GDM1 (cell line): ENCODE data around the gene ZNF304.
"Not testable (repeated sequence)": the region's sequence is repeated elsewhere in the genome, so short reads cannot be mapped to it uniquely, and the experiment has no call there.

Experiments used
- DNase-seq: peaks from one replicate; lab custom pipeline; 2025; lab: John Stamatoyannopoulos, UW

Gene ZNF304

DNA sequence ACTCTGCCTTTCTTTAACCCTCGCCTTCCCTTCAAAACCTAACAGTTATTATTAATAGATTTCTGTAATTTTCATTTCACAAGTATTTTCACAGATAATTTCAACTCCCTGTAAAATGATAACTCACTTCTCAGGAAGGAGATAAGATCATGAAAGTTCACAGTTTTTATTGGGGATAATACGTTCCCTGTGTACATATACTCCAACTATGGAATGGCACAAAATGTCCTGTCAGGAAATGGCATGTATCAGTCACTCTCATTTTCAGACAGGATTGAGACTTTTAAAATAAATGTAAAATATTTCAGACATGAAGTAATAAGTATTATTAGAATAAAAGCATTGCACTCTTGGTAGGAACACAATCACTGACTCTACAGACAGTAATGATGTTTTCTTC lies 11.3 kb downstream of the ZNF304 start:
- DNase-seq = no peak

- peak; percentile 99 for DNase-seq
Measured at GRCh38 chr19:57362997-57363687, 12.1 kb downstream of the ZNF304 start, which contains the start of the genes TRAPPC2B and ZNF547. TSS of gene TRAPPC2B (plus strand) at chr19:57363551. CDS start at chr19:57364834, 1,283 bp downstream. TSS of gene ZNF547 (plus strand) at chr19:57363551. CDS start at chr19:57368556, 5,005 bp downstream.

DNA sequence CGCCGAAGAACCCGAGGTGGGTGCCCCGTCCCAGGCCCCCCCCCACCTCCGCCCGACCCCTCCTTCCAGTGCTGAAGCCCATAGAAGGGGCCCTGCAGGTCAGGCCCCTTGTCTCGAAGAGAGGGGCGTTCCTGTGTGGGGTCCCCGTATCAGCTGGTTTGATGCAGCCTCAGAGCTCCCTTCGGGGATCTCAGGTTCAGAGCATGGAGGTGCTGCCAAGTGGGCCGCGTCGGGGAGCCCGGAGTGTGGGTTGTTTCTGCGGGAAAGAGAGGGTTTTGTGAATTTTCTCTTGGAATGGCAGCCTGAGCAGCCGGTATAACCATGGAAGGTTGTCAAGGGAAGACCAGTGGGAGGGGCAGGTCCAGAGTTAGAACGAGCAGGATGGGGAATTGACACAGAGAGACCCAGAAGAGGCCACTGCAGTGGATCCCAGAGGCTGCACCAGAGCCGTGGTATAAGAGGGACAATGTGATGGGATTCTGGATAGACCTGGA lies 12.7 kb downstream of the ZNF304 start:
- DNase-seq = no peak

DNA sequence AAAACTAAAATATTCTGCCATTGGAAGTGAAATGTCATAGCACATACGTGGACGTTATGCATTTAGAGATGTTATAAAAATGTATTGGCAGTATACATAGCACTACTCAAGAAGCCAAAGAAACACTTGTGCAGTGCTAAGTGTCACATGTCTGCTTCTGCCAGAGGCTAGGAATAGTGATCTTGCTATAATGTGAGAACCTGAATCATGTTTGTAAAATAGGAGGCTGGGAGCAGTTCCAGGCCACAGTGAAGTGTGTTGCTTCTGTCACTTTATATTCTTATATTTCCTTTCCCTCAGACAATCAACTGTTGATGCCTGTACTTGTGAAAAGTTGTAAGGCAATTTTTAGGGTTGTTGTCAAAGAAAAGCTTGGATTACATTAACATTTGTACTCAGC lies 15.7 kb downstream of the ZNF304 start:
- no peak for DNase-seq

DNA sequence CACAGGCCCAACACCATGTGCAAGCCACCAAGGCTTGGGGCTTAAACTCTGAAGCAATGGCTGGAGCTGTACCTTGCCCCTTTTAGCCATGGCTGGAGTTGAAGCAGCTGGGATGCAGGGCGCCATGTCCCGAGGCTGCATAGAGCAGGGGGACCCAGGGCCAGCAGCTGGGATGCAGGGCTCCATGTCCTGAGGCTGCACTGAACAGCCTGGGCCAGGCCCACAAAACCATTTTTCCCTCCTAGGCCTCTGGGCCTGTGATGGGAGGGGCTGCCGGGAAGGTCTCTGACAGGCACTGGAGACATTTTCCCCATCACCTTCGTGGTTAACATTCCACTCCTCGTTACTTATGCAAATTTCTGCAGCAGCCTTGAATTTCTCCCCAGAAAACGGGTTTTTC lies 23.1 kb downstream of the ZNF304 start:
- no peak for DNase-seq

DNA sequence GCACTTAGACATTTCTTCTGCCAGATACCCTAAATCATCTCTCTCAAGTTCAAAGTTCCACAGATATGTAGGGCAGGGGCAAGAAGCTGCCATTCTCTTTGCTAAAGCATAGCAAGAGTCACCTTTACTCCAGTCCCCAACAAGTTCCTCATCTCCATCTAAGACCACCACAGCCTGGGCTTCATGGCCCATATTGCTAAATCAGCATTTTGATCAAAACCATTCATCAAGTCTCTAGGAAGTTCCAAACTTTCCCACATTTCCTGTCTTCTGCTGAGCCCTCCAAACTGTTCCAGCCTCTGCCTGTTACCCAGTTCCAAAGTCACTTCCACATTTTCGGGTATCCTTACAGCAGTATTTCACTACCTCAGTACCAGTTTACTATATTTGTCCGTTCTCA lies 23.6 kb downstream of the ZNF304 start:
- DNase-seq = not testable (repeated sequence)

- DNase-seq = no peak
Measured at GRCh38 chr19:57376151-57376550, 25.1 kb downstream of the ZNF304 start.

DNA sequence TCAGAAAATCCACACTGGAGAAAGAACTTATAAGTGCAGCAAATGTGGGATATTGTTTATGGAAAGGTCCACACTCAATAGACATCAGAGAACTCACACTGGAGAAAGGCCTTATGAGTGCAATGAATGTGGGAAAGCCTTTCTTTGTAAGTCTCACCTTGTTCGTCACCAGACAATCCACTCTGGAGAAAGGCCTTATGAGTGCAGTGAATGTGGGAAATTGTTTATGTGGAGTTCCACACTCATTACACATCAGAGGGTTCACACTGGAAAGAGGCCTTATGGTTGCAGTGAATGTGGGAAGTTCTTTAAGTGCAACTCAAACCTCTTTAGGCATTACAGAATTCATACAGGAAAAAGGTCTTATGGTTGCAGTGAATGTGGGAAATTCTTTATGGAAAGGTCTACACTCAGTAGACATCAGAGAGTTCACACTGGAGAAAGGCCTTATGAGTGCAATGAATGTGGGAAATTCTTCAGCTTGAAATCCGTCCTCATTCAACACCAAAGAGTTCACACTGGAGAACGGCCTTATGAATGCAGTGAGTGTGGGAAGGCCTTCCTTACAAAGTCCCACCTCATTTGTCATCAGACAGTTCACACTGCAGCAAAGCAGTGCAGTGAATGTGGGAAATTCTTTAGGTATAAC lies 26.6 kb downstream of the ZNF304 start:
- DNase-seq = no peak

DNA sequence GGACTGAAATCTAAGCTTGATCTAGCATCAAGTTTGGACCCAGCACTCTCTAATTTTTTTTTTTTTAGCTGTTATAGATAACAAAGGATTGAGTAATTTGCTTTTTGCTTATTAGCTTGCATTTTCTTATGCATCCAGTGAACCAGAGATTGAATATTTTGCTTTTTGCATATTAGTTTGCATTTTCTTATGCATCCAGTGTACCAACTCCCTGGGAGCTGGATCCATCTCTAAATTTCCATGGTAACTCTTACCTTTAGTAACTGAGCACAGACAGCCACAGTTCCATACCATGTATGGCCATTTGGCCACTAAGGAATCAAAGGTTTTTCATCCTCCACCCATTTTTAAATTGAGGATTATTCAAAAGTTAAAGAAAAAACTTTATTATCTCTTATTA lies 29.9 kb downstream of the ZNF304 start:
- no peak for DNase-seq

DNA sequence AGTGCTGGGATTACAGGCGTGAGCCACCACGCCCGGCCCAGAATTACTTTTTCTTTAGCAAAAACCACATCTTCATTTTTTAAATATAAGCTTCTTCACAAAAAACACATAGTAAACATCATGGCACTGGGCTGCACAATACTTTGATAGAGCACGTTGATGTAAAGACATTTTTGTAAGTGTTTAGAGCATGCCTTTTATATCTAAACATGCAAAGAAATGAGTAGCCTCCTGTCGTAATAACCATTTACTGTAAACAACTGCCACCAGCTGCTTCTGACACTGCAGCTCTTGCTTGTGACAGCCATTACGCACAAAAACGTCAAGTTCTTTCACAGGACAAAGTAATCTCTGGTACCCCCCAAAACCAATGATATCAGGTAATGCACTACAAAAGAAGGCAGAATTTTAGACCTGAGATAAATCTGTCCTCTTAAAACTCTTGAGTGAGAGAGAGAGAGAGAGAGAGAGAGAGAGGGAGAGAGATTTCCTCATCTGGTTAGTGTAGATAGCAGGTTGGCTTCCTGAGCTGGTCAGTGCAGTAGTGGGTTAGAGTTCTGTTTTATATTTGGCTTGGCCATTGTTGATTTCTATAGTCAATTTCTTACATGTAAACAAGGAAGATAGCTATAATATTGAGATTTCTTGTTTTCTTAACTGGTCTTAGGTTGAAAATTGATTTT lies 31.9 kb downstream of the ZNF304 start:
- DNase-seq = no peak

GRCh38 chr19:57389194-57389729 lies 38.2 kb downstream of the ZNF304 start:
- no peak for DNase-seq

DNA sequence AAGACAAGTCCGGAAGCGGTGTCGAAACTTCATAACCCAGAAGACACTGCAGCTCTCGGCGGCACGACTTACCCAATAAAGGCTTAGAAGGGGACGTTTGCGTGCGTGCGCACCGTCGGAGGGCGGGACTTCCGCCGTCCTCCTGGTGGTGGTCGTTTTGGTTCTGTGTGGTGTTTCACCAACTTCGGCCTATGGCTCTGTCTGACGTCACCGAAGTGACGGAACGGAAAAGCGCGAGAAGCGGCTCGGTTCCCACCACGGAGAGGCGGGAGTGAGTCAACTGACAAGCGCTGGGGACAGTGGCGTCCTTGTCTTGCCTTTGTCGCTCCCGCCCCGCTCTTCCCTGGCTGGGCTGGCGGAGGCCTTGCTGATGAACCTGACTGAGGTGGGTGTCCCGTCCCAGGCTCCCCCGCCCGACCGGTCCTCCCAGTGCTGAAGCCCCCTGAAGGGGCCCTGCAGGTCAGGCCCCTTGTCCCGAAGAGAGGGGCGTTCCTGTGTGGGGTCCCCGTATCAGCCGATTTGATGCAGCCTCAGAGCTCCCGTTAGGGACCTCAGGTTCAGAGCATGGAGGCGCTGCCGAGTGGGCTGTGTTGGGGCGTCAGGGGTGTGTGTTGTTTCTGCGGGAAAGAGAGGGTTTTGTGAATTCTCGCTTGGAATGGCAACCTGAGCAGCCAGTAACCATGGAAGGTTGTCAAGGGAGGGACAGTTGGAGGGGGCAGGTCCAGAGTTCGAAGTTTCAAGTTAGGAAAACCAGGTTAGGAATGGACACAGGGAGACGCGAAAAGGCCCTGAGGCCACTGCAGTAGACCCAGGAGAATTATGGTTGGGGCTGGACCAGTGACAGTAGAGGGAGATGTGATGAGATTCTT lies 38.9 kb downstream of the ZNF304 start, which contains the start of gene ZNF548:
TSS of gene ZNF548 (plus strand) at position 125 of the 869 bp plus-strand sequence. CDS start at position 371, 246 bp downstream.
- DNase-seq = peak; percentile 98

DNA sequence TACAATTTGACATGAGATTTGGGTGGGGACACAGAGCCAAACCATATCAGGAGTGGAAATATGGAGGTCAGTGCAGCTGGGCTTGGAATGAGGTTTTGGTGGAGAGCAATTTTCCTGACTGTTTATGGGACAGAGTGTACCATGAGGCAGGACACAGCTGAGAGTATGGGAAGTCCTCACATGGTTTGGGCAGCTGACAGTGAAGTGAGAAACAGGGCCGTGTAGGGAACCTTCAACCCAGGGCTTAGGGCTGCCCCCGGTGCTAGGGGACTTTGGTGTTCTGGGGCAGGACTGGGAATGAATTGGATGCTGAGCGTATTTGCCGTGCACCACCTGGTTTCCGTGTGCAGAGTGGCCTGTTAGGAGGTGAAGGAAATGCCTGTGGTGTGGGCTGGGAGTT lies 44.6 kb downstream of the ZNF304 start:
- DNase-seq = no peak

DNA sequence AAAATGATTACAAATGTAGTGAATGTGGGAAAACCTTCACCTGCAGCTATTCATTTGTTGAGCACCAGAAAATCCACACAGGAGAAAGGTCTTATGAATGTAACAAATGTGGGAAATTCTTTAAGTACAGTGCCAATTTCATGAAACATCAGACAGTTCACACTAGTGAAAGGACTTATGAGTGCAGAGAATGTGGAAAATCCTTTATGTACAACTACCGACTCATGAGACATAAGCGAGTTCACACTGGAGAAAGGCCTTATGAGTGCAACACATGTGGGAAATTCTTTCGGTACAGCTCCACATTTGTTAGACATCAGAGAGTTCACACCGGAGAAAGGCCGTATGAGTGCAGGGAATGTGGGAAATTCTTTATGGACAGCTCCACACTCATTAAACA lies 47.8 kb downstream of the ZNF304 start:
- DNase-seq = no peak

DNA sequence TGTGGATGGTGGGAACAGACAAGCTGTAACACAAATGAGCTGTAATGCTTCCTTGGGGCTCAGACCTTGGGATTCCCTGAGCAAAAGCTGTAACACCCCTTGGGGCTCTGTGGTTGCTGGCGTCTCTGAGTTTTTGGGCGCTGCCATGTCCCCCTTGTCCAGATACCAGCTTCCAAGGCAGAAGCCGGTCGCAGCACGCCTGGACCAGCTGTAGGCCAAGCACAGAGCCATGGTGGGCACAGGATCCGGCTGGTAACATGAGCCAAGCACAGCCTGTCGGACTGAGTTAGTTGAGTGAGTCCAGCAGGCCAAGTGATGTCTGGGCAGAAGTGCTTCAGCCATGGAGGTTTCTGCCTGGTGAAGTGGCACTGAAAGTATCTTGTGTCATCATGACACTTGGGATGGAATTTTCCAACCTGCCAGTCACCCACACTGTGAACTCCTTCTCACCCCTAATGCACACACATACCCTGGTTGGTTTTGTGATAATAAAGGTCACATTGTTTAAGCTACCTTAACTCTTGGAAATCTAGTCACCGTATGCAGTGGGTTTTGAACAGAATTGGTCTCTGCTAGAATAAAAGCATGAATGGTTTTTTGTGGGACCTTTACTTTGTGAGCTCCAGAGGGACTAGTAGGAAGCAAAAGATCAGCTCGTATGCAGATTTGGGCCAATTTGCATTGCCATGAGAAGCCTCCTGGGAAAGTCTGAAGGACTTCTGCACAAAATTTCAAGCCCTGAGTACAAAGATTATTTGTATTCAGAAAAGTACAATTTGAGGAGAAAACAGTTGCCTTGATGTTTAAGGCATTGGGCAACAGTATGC lies 52.9 kb downstream of the ZNF304 start:
- no peak for DNase-seq

DNA sequence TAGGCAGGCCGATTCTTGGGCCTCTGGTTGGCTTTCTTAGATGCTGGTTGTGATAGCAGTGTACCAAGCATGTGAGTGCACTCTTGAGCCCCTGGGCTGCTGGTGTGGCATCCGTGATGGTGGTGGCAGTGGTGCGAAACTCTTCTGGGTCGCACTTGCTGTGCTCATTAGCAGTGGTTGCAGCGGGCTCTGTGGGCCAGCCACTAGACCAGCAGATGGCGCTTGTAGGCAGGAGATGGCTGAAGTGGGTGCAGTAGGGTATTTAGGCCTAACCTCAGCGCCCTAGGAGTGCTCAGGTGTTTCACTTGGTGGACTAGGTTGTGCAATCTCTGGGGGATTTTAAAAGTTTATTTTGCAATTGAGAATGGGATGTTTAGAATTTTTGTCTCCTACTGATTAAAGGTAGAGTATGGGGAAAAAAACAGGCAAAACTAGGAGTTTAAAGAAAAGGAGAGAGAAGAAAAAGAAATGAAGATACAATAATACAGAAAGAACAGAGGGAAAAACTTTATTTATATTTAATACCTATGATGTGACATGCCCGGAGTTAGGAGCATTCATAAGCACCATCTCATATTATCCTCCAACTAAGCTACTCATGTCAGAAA lies 55.5 kb downstream of the ZNF304 start:
- DNase-seq = peak; percentile 12
